ENCODE results near the gene P4HA2. TPM values are rescaled to one million over a fixed set of nuclear protein-coding genes. Genes with fewer than 3 reads are reported as not detected.
A peak's percentile ranks its signal among the peaks of the same experiment; 100 is the strongest.

Gene P4HA2
- total and polyA plus RNA-seq, 3 donors from 2014 or later, result 20.4 to 25.4 (median 22.8) TPM

DNA sequence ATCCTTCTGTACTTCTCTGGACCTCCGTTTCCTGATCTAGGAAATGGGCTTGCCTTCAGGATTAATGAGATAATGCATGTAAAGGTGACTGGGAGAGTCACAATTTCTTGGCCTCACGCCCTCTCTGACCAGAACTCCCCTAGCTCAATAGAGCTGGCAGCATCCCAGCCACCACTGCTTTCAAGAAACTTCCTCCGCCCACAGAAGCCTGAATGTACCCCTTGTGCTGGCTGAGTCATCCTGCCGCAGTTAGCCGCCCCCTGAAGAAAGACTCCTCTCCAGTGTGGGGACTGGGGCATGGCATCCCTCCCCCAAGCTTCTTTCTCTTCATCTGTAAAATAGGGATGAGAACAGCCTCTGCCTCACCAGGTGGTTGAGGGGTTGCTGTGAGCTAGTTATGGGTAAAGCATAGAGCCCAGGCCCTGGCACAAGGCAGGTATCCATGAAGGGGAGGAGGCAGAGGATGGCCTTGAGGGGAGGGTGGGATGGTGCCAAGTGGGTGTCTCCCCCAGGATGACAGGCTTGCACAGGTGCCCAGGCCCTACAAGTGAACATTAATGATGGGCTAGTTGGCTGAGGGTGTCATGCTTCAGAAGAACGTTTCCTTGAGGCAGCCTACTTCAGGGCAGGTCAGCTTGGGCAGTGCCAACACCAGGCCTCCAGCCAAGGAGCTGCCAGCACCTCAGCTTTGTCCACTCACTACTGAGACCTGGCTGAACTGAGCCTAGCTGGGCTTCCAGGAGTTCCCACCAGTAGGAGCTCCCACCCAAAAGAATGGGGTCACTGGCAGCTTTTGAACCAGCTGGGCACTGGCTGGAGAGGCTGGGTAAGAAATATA is 33.3 kb upstream of the P4HA2 start:
- no peaks in the 10 kb centered on the region for H3K27me3 ChIP-seq
- peak; percentile 68 for DNase-seq
- H3K36me3 ChIP-seq (ENCODE audit: low read depth, missing control alignments), result no peaks in the 10 kb centered on the region
- H3K4me3 ChIP-seq, result no peak overlapping the region
- 49 to 55% methylated on average over 6 of the region's 6 CpGs for WGBS, 2 donors
- peaks cover 29% of the 10 kb centered on the region for H3K4me1 ChIP-seq
- H3K27ac ChIP-seq, result peak overlapping the region in 1 of 2 donors; percentile 77
- no peak for TF ChIP-seq POLR2A (IDR thresholded peaks at IDR 0.05)
- TF ChIP-seq, protein P1, sequence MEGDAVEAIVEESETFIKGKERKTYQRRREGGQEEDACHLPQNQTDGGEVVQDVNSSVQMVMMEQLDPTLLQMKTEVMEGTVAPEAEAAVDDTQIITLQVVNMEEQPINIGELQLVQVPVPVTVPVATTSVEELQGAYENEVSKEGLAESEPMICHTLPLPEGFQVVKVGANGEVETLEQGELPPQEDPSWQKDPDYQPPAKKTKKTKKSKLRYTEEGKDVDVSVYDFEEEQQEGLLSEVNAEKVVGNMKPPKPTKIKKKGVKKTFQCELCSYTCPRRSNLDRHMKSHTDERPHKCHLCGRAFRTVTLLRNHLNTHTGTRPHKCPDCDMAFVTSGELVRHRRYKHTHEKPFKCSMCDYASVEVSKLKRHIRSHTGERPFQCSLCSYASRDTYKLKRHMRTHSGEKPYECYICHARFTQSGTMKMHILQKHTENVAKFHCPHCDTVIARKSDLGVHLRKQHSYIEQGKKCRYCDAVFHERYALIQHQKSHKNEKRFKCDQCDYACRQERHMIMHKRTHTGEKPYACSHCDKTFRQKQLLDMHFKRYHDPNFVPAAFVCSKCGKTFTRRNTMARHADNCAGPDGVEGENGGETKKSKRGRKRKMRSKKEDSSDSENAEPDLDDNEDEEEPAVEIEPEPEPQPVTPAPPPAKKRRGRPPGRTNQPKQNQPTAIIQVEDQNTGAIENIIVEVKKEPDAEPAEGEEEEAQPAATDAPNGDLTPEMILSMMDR (IDR thresholded peaks at IDR 0.05), result no peak
- intact Hi-C loops (cut with DNase I; ENCODE audit: low total_unique reads), result no loop called here
- H3K9me3 ChIP-seq, result no peaks in the 10 kb centered on the region

DNA sequence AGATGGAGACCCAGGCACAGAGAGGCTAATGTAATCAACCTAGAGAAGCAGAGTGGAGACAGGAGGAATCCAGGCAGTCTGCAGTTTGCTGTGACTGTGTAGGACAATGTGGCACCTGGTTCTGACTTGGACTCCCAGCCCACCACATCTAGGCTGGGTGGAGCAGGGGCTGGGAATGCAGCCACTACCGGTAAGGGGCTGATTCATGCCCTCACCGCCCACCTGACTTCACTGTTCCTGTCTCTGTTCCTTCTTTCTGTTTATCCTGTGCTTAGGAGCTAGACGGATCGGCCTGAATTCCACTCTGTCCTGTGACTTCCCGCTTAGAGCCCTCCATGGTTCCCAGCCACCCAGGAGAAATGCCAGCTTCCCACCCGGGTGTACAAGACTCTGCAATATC is 32.4 kb upstream of the P4HA2 start:
- H3K4me3 ChIP-seq, result no peak overlapping the region
- no peaks in the 10 kb centered on the region for H3K36me3 ChIP-seq (ENCODE audit: low read depth, missing control alignments)
- TF ChIP-seq POLR2A (IDR thresholded peaks at IDR 0.05), result no peak
- TF ChIP-seq, protein P1 (IDR thresholded peaks at IDR 0.05), result no peak
- DNase-seq, result no peak
- WGBS, 2 donors, result 67 to 68% methylated on average over 6 of the region's 6 CpGs
- no peaks in the 10 kb centered on the region for H3K9me3 ChIP-seq
- H3K4me1 ChIP-seq, result peaks cover 29% of the 10 kb centered on the region
- H3K27ac ChIP-seq, result peak overlapping the region in 1 of 2 donors; percentile 77
- intact Hi-C loops (cut with DNase I; ENCODE audit: low total_unique reads), result no loop called here
- H3K27me3 ChIP-seq, result no peaks in the 10 kb centered on the region

GRCh38 chr5:132259069-132259851 is 31.6 kb upstream of the P4HA2 start:
- H3K27me3 ChIP-seq, result no peaks in the 10 kb centered on the region
- DNase-seq, result peak; percentile 64
- no peaks in the 10 kb centered on the region for H3K36me3 ChIP-seq (ENCODE audit: low read depth, missing control alignments)
- intact Hi-C loops (cut with DNase I; ENCODE audit: low total_unique reads), result no loop called here
- WGBS, 2 donors, result 39 to 55% methylated on average over 5 to 24 of the region's 24 CpGs
- peak overlapping the region; percentile 1 to 77 for H3K27ac ChIP-seq
- H3K9me3 ChIP-seq, result no peaks in the 10 kb centered on the region
- H3K4me3 ChIP-seq, result no peak overlapping the region
- TF ChIP-seq, protein P1 (IDR thresholded peaks at IDR 0.05), result no peak
- no peak for TF ChIP-seq POLR2A (IDR thresholded peaks at IDR 0.05)
- H3K4me1 ChIP-seq, result peaks cover 31% of the 10 kb centered on the region

GRCh38 chr5:132258102-132259068 is 30.7 kb upstream of the P4HA2 start:
- WGBS, 2 donors, result 46 to 62% methylated on average over 6 to 19 of the region's 19 CpGs
- TF ChIP-seq, protein P1 (IDR thresholded peaks at IDR 0.05), result no peak
- TF ChIP-seq POLR2A (IDR thresholded peaks at IDR 0.05), result no peak
- Histone ChIP-seq H3K27ac (peak overlapping the region; percentile 1 to 77), H3K4me1 (peaks cover 31% of the 10 kb centered on the region), H3K27me3 (no peaks in the 10 kb centered on the region), H3K9me3 (no peaks in the 10 kb centered on the region), H3K4me3 (peak overlapping the region; percentile 22 to 57), H3K36me3 (ENCODE audit: low read depth, missing control alignments) (no peaks in the 10 kb centered on the region)
- intact Hi-C loops (cut with DNase I; ENCODE audit: low total_unique reads), result no loop called here
- no peak for DNase-seq

Measured in testis (tissue), 3 donors.